Measurements from ENCODE around the gene PTPRC.

- TF ChIP-seq CTCF (conservative IDR thresholded peaks at IDR 0.05; ENCODE audit: low read length) (no peak), EZH2phosphoT487 (IDR thresholded peaks at IDR 0.05; ENCODE audit: borderline replicate concordance, low read depth, low read length) (no peak)
These were observed 95.6 kb downstream of the PTPRC start for GRCh38 chr1:198734323-198735008.

Data from OCI-LY7 (cell line).